Panc1 (cell line): ENCODE data around the gene BATF3. TPM values are rescaled to one million over a fixed set of nuclear protein-coding genes. Genes with fewer than 3 reads are reported as not detected.

Experiments used
- ATAC-seq: fragments of 200-7000 bp; cut with Tn5 transposase; 2 replicates; pipeline ENCODE4 v1.9.1; 2020; ENCODE audit warnings: mild to moderate bottlenecking, moderate library complexity
- BruUV-seq: library from RNA; stranded (reverse); fragments of 400-500 nt; replicated peaks from 2 replicates; lab custom pipeline; 2021; lab: Mats Ljungman, UMichigan
- CTCF ChIA-PET: fragments of 300-600 bp; sonication (Branson Sonifier 250); formaldehyde crosslinking; loops from one replicate; lab custom pipeline; 2022; ENCODE audit warnings: antibody characterized with exemption; lab: Charles Lee
- POLR2A ChIA-PET: fragments of 300-600 bp; sonication (Branson Sonifier 250); formaldehyde crosslinking; loops from one replicate; lab custom pipeline; 2022; ENCODE audit warnings: antibody characterized with exemption; lab: Charles Lee
- DNase-seq: peaks from one replicate; pipeline ENCODE4 v3.0.0-alpha.2; 2010; ENCODE audit warnings: low read depth, low spot score
- H3K27ac ChIP-seq: 2 replicates; pipeline ENCODE4 v1.5.1; 2011; ENCODE audit warnings: mild to moderate bottlenecking, low read length, inconsistent platforms
- H3K27me3 ChIP-seq: fragments of 200-500 bp; sonication (Bioruptor generic); 2 replicates; pipeline ENCODE4 v1.6.0; 2014; ENCODE audit warnings: low read length, inconsistent platforms; ENCODE audit not compliant: control insufficient read depth, insufficient read depth
- H3K36me3 ChIP-seq: fragments of 200-500 bp; sonication (Bioruptor generic); 2 replicates; pipeline ENCODE4 v1.5.1; 2014; ENCODE audit warnings: inconsistent platforms, mild to moderate bottlenecking, low read length, moderate library complexity; ENCODE audit not compliant: control insufficient read depth, insufficient read depth
- H3K4me1 ChIP-seq: 2 replicates; pipeline ENCODE4 v1.5.1; 2011; ENCODE audit warnings: inconsistent platforms, mild to moderate bottlenecking, low read length, moderate library complexity; ENCODE audit not compliant: control insufficient read depth, insufficient read depth
- H3K4me3 ChIP-seq, 2 experiments: 2 replicates each; pipeline ENCODE4 v1.5.1; 2011 to 2012; ENCODE audit warnings: low read depth in 2 of 2, low read length in 2 of 2, mild to moderate bottlenecking in 2 of 2, inconsistent platforms in 1 of 2, moderate library complexity in 1 of 2
- H3K9me3 ChIP-seq: fragments of 200-500 bp; sonication (Bioruptor generic); 2 replicates; pipeline ENCODE4 v1.5.1; 2014; ENCODE audit warnings: low read depth, mild to moderate bottlenecking, inconsistent platforms, low read length, moderate library complexity; ENCODE audit not compliant: control insufficient read depth, insufficient read depth
- POLR2AphosphoS5 ChIP-seq: IDR thresholded peaks from 2 replicates; pipeline ENCODE4 v1.6.1; 2012; ENCODE audit warnings: mild to moderate bottlenecking, low read depth, low read length, moderate library complexity
- SIN3A ChIP-seq: IDR thresholded peaks from 2 replicates; pipeline ENCODE4 v1.6.1; 2012; ENCODE audit warnings: low read depth, mild to moderate bottlenecking, low read length, moderate library complexity, borderline replicate concordance; ENCODE audit not compliant: insufficient read depth
- TCF7L2 ChIP-seq: IDR thresholded peaks from 2 replicates; pipeline ENCODE4 v1.6.1; 2011; ENCODE audit warnings: mild to moderate bottlenecking, low read depth, low read length, inconsistent platforms
- in situ Hi-C: cut with HindIII; loops from 2 replicates; pipeline ENCODE4 v1.10.0; 2016; ENCODE audit warnings: low sequenced_read_pairs, low pct_unique_long_range_greater_than_20kb
- intact Hi-C: fragments of 100-400 bp; cut with micrococcal nuclease; formaldehyde crosslinking; loops from one replicate; pipeline ENCODE4 v1.10.0; 2022; ENCODE audit not compliant: unreplicated experiment
- total RNA-seq: library from RNA; stranded (reverse); gene quantifications from one replicate; pipeline ENCODE4 v1.2.1, GENCODE V29; 2021; ENCODE audit not compliant: unreplicated experiment
- TF ChIP-seq, protein P1 (sequence below): fragments of 450-650 bp; IDR thresholded peaks from 2 replicates; pipeline ENCODE4 v1.5.1; 2017; ENCODE audit warnings: mild to moderate bottlenecking
- TF ChIP-seq, protein P2 (sequence below), 2 experiments: IDR thresholded peaks; 2 replicates each; pipeline ENCODE4 v1.6.1; 2011 to 2012; ENCODE audit warnings: low read depth in 2 of 2, control low read depth in 1 of 2, low read length in 1 of 2, mild to moderate bottlenecking in 1 of 2, moderate library complexity in 1 of 2; ENCODE audit not compliant: insufficient read depth in 1 of 2

Gene BATF3
- total RNA-seq, 1 experiment from 2014 or later: 2.4 TPM

DNA sequence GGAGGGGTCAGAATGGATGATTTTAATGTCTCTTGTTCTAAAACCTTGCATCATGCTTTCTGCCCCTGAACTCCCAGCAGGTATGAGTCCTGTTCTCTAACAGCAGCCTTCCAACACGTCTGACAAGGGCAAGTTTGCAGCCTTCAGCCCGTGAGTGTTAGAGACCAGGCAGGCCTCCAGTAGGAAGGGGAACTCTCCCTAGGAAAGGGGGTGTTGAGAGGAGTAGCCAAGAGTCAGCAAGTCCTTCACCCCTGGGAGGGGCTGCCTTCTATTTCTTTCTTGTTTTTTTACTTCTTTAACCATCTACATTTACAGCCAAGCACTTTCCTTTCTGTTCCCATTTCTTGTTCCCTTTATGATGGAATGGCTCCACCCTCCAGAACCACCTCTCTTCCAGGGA is 14.2 kb downstream of the BATF3 start:
- TF ChIP-seq, protein P1, sequence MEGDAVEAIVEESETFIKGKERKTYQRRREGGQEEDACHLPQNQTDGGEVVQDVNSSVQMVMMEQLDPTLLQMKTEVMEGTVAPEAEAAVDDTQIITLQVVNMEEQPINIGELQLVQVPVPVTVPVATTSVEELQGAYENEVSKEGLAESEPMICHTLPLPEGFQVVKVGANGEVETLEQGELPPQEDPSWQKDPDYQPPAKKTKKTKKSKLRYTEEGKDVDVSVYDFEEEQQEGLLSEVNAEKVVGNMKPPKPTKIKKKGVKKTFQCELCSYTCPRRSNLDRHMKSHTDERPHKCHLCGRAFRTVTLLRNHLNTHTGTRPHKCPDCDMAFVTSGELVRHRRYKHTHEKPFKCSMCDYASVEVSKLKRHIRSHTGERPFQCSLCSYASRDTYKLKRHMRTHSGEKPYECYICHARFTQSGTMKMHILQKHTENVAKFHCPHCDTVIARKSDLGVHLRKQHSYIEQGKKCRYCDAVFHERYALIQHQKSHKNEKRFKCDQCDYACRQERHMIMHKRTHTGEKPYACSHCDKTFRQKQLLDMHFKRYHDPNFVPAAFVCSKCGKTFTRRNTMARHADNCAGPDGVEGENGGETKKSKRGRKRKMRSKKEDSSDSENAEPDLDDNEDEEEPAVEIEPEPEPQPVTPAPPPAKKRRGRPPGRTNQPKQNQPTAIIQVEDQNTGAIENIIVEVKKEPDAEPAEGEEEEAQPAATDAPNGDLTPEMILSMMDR: no peak
- TF ChIP-seq TCF7L2: no peak
- no peak for TF ChIP-seq POLR2AphosphoS5
- TF ChIP-seq SIN3A: no peak
- TF ChIP-seq, protein P2, sequence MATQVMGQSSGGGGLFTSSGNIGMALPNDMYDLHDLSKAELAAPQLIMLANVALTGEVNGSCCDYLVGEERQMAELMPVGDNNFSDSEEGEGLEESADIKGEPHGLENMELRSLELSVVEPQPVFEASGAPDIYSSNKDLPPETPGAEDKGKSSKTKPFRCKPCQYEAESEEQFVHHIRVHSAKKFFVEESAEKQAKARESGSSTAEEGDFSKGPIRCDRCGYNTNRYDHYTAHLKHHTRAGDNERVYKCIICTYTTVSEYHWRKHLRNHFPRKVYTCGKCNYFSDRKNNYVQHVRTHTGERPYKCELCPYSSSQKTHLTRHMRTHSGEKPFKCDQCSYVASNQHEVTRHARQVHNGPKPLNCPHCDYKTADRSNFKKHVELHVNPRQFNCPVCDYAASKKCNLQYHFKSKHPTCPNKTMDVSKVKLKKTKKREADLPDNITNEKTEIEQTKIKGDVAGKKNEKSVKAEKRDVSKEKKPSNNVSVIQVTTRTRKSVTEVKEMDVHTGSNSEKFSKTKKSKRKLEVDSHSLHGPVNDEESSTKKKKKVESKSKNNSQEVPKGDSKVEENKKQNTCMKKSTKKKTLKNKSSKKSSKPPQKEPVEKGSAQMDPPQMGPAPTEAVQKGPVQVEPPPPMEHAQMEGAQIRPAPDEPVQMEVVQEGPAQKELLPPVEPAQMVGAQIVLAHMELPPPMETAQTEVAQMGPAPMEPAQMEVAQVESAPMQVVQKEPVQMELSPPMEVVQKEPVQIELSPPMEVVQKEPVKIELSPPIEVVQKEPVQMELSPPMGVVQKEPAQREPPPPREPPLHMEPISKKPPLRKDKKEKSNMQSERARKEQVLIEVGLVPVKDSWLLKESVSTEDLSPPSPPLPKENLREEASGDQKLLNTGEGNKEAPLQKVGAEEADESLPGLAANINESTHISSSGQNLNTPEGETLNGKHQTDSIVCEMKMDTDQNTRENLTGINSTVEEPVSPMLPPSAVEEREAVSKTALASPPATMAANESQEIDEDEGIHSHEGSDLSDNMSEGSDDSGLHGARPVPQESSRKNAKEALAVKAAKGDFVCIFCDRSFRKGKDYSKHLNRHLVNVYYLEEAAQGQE (IDR thresholded peaks at IDR 0.05; ENCODE audit: insufficient read depth in 1 of 2, low read depth in 2 of 2, low read length in 1 of 2): no peak
- no peaks in the 10 kb centered on the region for H3K27me3 ChIP-seq
- H3K4me3 ChIP-seq: no peak overlapping the region
- BruUV-seq: no TSS peak
- intact Hi-C loops: no loop called here
- H3K4me1 ChIP-seq: no peaks in the 10 kb centered on the region
- H3K9me3 ChIP-seq: no peaks in the 10 kb centered on the region
- in situ Hi-C loops: no loop called here
- DNase-seq: no peak
- CTCF ChIA-PET: no interaction called here
- POLR2A ChIA-PET: no interaction called here
- no peak for ATAC-seq
- no peaks in the 10 kb centered on the region for H3K36me3 ChIP-seq
- H3K27ac ChIP-seq: no peak overlapping the region

DNA sequence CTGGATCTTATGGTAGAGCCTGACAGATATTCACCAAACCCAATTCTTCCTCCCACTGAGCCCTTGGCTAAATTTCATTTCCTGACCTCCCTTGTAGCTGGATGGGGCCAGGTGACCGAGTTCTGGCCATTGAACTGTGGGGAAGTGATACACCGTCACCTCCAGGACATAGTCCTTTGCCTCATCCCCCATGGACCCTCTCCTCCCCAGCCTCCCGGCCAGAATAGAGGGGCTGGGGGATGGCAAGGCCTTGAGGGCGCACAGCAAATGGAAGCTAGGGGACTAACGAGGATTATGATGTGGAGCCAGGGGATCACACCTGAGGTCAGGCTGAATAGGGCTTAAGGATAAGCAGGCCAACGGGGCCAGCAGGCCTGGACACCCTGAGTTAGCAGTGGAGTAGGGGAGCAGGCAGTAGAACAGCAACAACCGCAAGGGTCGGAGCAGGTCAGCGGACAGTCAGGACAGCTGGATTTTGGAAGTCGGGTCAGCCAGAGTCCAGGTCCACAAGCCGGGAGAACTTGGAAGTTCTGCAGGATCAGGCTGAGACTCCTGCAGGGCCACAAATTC is 15.0 kb downstream of the BATF3 start:
- no peaks in the 10 kb centered on the region for H3K36me3 ChIP-seq
- intact Hi-C loops (no loop called here), in situ Hi-C loops (no loop called here)
- no TSS peak for BruUV-seq
- no peak for DNase-seq
- ATAC-seq: no peak
- no peak overlapping the region for H3K27ac ChIP-seq
- TF ChIP-seq TCF7L2 (no peak), SIN3A (no peak), POLR2AphosphoS5 (no peak)
- TF ChIP-seq, protein P2 (IDR thresholded peaks at IDR 0.05; ENCODE audit: insufficient read depth in 1 of 2, low read depth in 2 of 2, low read length in 1 of 2): no peak
- TF ChIP-seq, protein P1: no peak
- H3K9me3 ChIP-seq: no peaks in the 10 kb centered on the region
- H3K4me3 ChIP-seq: no peak overlapping the region
- ChIA-PET CTCF (no interaction called here), POLR2A (no interaction called here)
- no peaks in the 10 kb centered on the region for H3K27me3 ChIP-seq
- H3K4me1 ChIP-seq: no peaks in the 10 kb centered on the region
